HG03139 (cell line): ENCODE data around the gene ECM2.
"Not testable (repeated sequence)": the region's sequence is repeated elsewhere in the genome, so short reads cannot be mapped to it uniquely, and the experiment has no call there.

Experiments
- ATAC-seq: cut with Tn5 transposase; IDR thresholded peaks from one replicate; pipeline ENCODE4 v1.9.1; 2021; ENCODE audit not compliant: unreplicated experiment

ECM2 gene

GRCh38 chr9:92535940-92536850 lies at the start of gene ECM2:
Gene ECM2, minus strand, starts transcription at chr9:92535990. Its CDS starts 13,124 bp downstream, at chr9:92522866.
- no peak for ATAC-seq

GRCh38 chr9:92576175-92576574 lies 40.4 kb upstream of the ECM2 start:
- ATAC-seq, result no peak

GRCh38 chr9:92573612-92574011 lies 37.8 kb upstream of the ECM2 start:
- ATAC-seq, result not testable (repeated sequence)

- ATAC-seq, result not testable (repeated sequence)
These were observed 36.1 kb upstream of the ECM2 start for GRCh38 chr9:92571871-92572270.

- ATAC-seq, result no peak
These were observed 29.2 kb upstream of the ECM2 start for GRCh38 chr9:92564982-92565381.

- ATAC-seq, result no peak
These were observed 28.7 kb upstream of the ECM2 start for GRCh38 chr9:92564504-92564903.

- no peak for ATAC-seq
These were observed 27.6 kb upstream of the ECM2 start for GRCh38 chr9:92563116-92564100.

- ATAC-seq, result no peak
These were observed 26.7 kb upstream of the ECM2 start for GRCh38 chr9:92562461-92562967.

GRCh38 chr9:92561374-92562330 lies 25.9 kb upstream of the ECM2 start:
- ATAC-seq, result no peak

- ATAC-seq, result no peak
These were observed 23.0 kb upstream of the ECM2 start for GRCh38 chr9:92558612-92559374.

GRCh38 chr9:92550765-92551164 lies 15.0 kb upstream of the ECM2 start:
- no peak for ATAC-seq

- ATAC-seq, result no peak
These were observed 11.6 kb upstream of the ECM2 start for GRCh38 chr9:92547356-92547755.

GRCh38 chr9:92545002-92545510 lies 9.3 kb upstream of the ECM2 start:
- no peak for ATAC-seq

GRCh38 chr9:92543972-92544371 lies 8.2 kb upstream of the ECM2 start:
- ATAC-seq, result no peak

GRCh38 chr9:92538541-92538940 lies 2.8 kb upstream of the ECM2 start:
- no peak for ATAC-seq

- ATAC-seq, result no peak
These were observed 1.1 kb downstream of the ECM2 start for GRCh38 chr9:92534674-92535073.

GRCh38 chr9:92534204-92534603 lies 1.6 kb downstream of the ECM2 start:
- ATAC-seq, result no peak

GRCh38 chr9:92530893-92531292 lies 4.9 kb downstream of the ECM2 start:
- ATAC-seq, result no peak

- no peak for ATAC-seq
These were observed 6.7 kb downstream of the ECM2 start for GRCh38 chr9:92529124-92529523.
